NB4 (cell line): Measurements from ENCODE around the gene SHROOM2.

ENCODE experiments used
- MYC ChIP-seq: IDR thresholded peaks from 2 replicates; pipeline ENCODE4 v1.6.1; 2011; ENCODE audit warnings: low read depth, low read length
- POLR2A ChIP-seq: IDR thresholded peaks from 2 replicates; pipeline ENCODE4 v1.6.1; 2011; ENCODE audit warnings: mild to moderate bottlenecking; ENCODE audit not compliant: insufficient read length; ENCODE audit errors: extremely low read depth
- TF ChIP-seq, protein P1 (sequence below): IDR thresholded peaks from one replicate; pipeline ENCODE4 v1.5.1; 2012; ENCODE audit warnings: low read depth, low read length
- TF ChIP-seq, protein P2 (sequence below): IDR thresholded peaks from 2 replicates; pipeline ENCODE4 v1.6.1; 2011; ENCODE audit warnings: low read depth, low read length

DNA sequence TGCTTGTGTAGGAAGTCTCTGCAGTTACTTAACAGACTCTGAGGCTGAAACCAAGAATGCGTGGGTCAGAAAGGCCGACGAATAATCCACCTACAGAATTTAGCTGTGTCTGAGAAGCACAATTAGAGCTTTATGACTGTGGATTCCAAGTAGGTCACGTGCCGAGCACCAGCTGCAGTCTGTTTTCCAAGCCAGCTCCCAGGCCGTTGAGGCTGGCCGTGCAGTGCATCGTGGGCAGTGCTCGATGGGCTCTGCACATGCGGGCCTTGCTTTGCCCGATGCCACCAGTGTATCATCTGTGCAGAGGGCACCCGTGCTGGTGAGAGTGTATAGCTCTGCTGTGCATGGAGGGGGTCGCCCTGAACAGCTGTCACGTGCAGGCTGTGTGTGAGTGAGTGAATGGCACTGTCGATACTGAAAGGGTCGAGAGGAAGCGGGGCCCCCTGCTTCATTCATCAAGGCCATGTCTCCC is 113.4 kb downstream of the SHROOM2 start:
- TF ChIP-seq, protein P1, sequence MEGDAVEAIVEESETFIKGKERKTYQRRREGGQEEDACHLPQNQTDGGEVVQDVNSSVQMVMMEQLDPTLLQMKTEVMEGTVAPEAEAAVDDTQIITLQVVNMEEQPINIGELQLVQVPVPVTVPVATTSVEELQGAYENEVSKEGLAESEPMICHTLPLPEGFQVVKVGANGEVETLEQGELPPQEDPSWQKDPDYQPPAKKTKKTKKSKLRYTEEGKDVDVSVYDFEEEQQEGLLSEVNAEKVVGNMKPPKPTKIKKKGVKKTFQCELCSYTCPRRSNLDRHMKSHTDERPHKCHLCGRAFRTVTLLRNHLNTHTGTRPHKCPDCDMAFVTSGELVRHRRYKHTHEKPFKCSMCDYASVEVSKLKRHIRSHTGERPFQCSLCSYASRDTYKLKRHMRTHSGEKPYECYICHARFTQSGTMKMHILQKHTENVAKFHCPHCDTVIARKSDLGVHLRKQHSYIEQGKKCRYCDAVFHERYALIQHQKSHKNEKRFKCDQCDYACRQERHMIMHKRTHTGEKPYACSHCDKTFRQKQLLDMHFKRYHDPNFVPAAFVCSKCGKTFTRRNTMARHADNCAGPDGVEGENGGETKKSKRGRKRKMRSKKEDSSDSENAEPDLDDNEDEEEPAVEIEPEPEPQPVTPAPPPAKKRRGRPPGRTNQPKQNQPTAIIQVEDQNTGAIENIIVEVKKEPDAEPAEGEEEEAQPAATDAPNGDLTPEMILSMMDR = no peak
- TF ChIP-seq POLR2A (no peak), MYC (no peak)
- TF ChIP-seq, protein P2, sequence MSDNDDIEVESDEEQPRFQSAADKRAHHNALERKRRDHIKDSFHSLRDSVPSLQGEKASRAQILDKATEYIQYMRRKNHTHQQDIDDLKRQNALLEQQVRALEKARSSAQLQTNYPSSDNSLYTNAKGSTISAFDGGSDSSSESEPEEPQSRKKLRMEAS = no peak
